ENCODE results near the gene SLC27A1. TPM values are rescaled to one million over a fixed set of nuclear protein-coding genes. Genes with fewer than 3 reads are reported as not detected.
"Not testable (repeated sequence)": the region's sequence is repeated elsewhere in the genome, so short reads cannot be mapped to it uniquely, and the experiment has no call there.

The SLC27A1 gene
- total RNA-seq, 1 donor from 2014 or later: 15.5 TPM

- H3K9me3 Mint-ChIP-seq: no peaks in the 10 kb centered on the region
- TF ChIP-seq CTCF (conservative IDR thresholded peaks at IDR 0.05): no peak
These were observed 78.9 kb downstream of the SLC27A1 start for GRCh38 chr19:17549085-17549740.

GRCh38 chr19:17550076-17550667, 79.8 kb downstream of the SLC27A1 start:
- no peaks in the 10 kb centered on the region for H3K36me3 Mint-ChIP-seq
- no peak overlapping the region for H3K4me3 Mint-ChIP-seq
- peaks cover 8% of the 10 kb centered on the region for H3K4me1 Mint-ChIP-seq (ENCODE audit: unreplicated experiment)
- no peaks in the 10 kb centered on the region for H3K27me3 Mint-ChIP-seq
- no peak for TF ChIP-seq CTCF (conservative IDR thresholded peaks at IDR 0.05)
- H3K27ac Mint-ChIP-seq: no peak overlapping the region
- no peaks in the 10 kb centered on the region for H3K9me3 Mint-ChIP-seq
- DNase-seq (ENCODE audit: extremely low spot score, unreplicated experiment): no peak

More at GRCh38 chr19:17549085-17549740, 78.9 kb downstream of the SLC27A1 start:
- Mint-ChIP-seq H3K36me3 (no peaks in the 10 kb centered on the region), H3K27ac (no peak overlapping the region), H3K4me3 (no peak overlapping the region), H3K4me1 (ENCODE audit: unreplicated experiment) (peaks cover 5% of the 10 kb centered on the region), H3K27me3 (no peaks in the 10 kb centered on the region)
- DNase-seq (ENCODE audit: extremely low spot score, unreplicated experiment): no peak

- not testable (repeated sequence) for H3K4me1 Mint-ChIP-seq (ENCODE audit: unreplicated experiment); DNase-seq (ENCODE audit: extremely low spot score, unreplicated experiment); H3K27me3 Mint-ChIP-seq; H3K9me3 Mint-ChIP-seq; H3K36me3 Mint-ChIP-seq; H3K27ac Mint-ChIP-seq; H3K4me3 Mint-ChIP-seq
These were observed 82.4 kb downstream of the SLC27A1 start for GRCh38 chr19:17552735-17553134.

GRCh38 chr19:17553256-17553655, 82.9 kb downstream of the SLC27A1 start:
- Mint-ChIP-seq H3K9me3 (no peaks in the 10 kb centered on the region), H3K27me3 (no peaks in the 10 kb centered on the region), H3K36me3 (no peaks in the 10 kb centered on the region), H3K27ac (no peak overlapping the region), H3K4me1 (ENCODE audit: unreplicated experiment) (peaks cover 8% of the 10 kb centered on the region), H3K4me3 (peak overlapping the region; percentile 39)
- TF ChIP-seq CTCF (conservative IDR thresholded peaks at IDR 0.05): no peak
- DNase-seq (ENCODE audit: extremely low spot score, unreplicated experiment): no peak

- peaks cover 8% of the 10 kb centered on the region for H3K4me1 Mint-ChIP-seq (ENCODE audit: unreplicated experiment)
- TF ChIP-seq CTCF (conservative IDR thresholded peaks at IDR 0.05): no peak
- no peaks in the 10 kb centered on the region for H3K9me3 Mint-ChIP-seq
- H3K36me3 Mint-ChIP-seq: peaks cover 1% of the 10 kb centered on the region
- no peaks in the 10 kb centered on the region for H3K27me3 Mint-ChIP-seq
- peak overlapping the region; percentile 59 for H3K27ac Mint-ChIP-seq
- no peak for DNase-seq (ENCODE audit: extremely low spot score, unreplicated experiment)
- peak overlapping the region; percentile 81 for H3K4me3 Mint-ChIP-seq
These were observed 84.7 kb downstream of the SLC27A1 start for GRCh38 chr19:17554968-17555479.

- Mint-ChIP-seq H3K4me3 (peak within 1 kb of the TSS; percentile 86), H3K4me1 (ENCODE audit: unreplicated experiment) (peaks cover 8% of the 10 kb centered on the region), H3K9me3 (no peaks in the 10 kb centered on the region), H3K27ac (peak within 1 kb of the TSS; percentile 59), H3K36me3 (peaks cover 6% of the 10 kb centered on the region), H3K27me3 (no peaks in the 10 kb centered on the region)
- DNase-seq (ENCODE audit: extremely low spot score, unreplicated experiment): peak; percentile 96
- TF ChIP-seq CTCF (conservative IDR thresholded peaks at IDR 0.05): no peak
These were observed 85.2 kb downstream of the SLC27A1 start, which contains the start of gene COLGALT1 for GRCh38 chr19:17555480-17555928. Gene COLGALT1 (plus strand): TSS chr19:17555649. CDS start chr19:17555714, 65 bp downstream.
